ENCODE data around the gene KCNH3.

KCNH3 gene

GRCh38 chr12:49538510-49539403 is at the start of gene KCNH3:
TSS of gene KCNH3 (plus strand) at chr12:49539030. CDS start at chr12:49539417, 387 bp downstream.
- Histone ChIP-seq H3K36me3 (ENCODE audit: control insufficient read depth, insufficient read depth, low read length) (no peaks in the 10 kb centered on the region), H3K9ac (no peak within 1 kb of the TSS), H3K79me2 (no peaks in the 10 kb centered on the region), H3K4me3 (ENCODE audit: low read depth, low read length) (peak within 1 kb of the TSS; percentile 53), H3K4me1 (peaks cover 3% of the 10 kb centered on the region), H3K27me3 (ENCODE audit: control insufficient read depth, insufficient read depth, low read length) (no peaks in the 10 kb centered on the region), H2AFZ (peak within 1 kb of the TSS; percentile 88), H3K9me3 (ENCODE audit: control insufficient read depth, low read length) (no peaks in the 10 kb centered on the region), H3K27ac (no peak within 1 kb of the TSS), H3K4me2 (ENCODE audit: low read length) (peak within 1 kb of the TSS; percentile 74)
- TF ChIP-seq CTCF (IDR thresholded peaks at IDR 0.05), result no peak

GRCh38 chr12:49489154-49489553 is 49.7 kb upstream of the KCNH3 start:
- H3K4me1 ChIP-seq, result no peaks in the 10 kb centered on the region
- no peaks in the 10 kb centered on the region for H3K27me3 ChIP-seq (ENCODE audit: control insufficient read depth, insufficient read depth, low read length)
- no peak overlapping the region for H3K9ac ChIP-seq
- no peak overlapping the region for H3K4me3 ChIP-seq (ENCODE audit: low read depth, low read length)
- no peak overlapping the region for H3K4me2 ChIP-seq (ENCODE audit: low read length)
- TF ChIP-seq CTCF (IDR thresholded peaks at IDR 0.05), result no peak
- H3K79me2 ChIP-seq, result no peaks in the 10 kb centered on the region
- H2AFZ ChIP-seq, result no peak overlapping the region
- H3K27ac ChIP-seq, result no peak overlapping the region
- no peaks in the 10 kb centered on the region for H3K9me3 ChIP-seq (ENCODE audit: control insufficient read depth, low read length)
- no peaks in the 10 kb centered on the region for H3K36me3 ChIP-seq (ENCODE audit: control insufficient read depth, insufficient read depth, low read length)

- Histone ChIP-seq H3K9me3 (ENCODE audit: control insufficient read depth, low read length) (no peaks in the 10 kb centered on the region), H3K4me2 (ENCODE audit: low read length) (no peak overlapping the region), H3K4me1 (no peaks in the 10 kb centered on the region), H3K27me3 (ENCODE audit: control insufficient read depth, insufficient read depth, low read length) (no peaks in the 10 kb centered on the region), H2AFZ (no peak overlapping the region), H3K9ac (no peak overlapping the region), H3K27ac (no peak overlapping the region), H3K4me3 (ENCODE audit: low read depth, low read length) (no peak overlapping the region), H3K36me3 (ENCODE audit: control insufficient read depth, insufficient read depth, low read length) (no peaks in the 10 kb centered on the region), H3K79me2 (no peaks in the 10 kb centered on the region)
- TF ChIP-seq CTCF (IDR thresholded peaks at IDR 0.05), result no peak
Measured at GRCh38 chr12:49489720-49490119, 49.1 kb upstream of the KCNH3 start.

- Histone ChIP-seq H3K79me2 (no peaks in the 10 kb centered on the region), H2AFZ (no peak overlapping the region), H3K9me3 (ENCODE audit: control insufficient read depth, low read length) (no peaks in the 10 kb centered on the region), H3K27ac (no peak overlapping the region), H3K4me1 (no peaks in the 10 kb centered on the region), H3K4me2 (ENCODE audit: low read length) (no peak overlapping the region), H3K4me3 (ENCODE audit: low read depth, low read length) (no peak overlapping the region), H3K36me3 (ENCODE audit: control insufficient read depth, insufficient read depth, low read length) (no peaks in the 10 kb centered on the region), H3K9ac (no peak overlapping the region), H3K27me3 (ENCODE audit: control insufficient read depth, insufficient read depth, low read length) (no peaks in the 10 kb centered on the region)
- TF ChIP-seq CTCF (IDR thresholded peaks at IDR 0.05), result no peak
Measured at GRCh38 chr12:49491823-49492222, 47.0 kb upstream of the KCNH3 start.

- TF ChIP-seq CTCF (IDR thresholded peaks at IDR 0.05), result no peak
- H2AFZ ChIP-seq, result no peak overlapping the region
- no peaks in the 10 kb centered on the region for H3K27me3 ChIP-seq (ENCODE audit: control insufficient read depth, insufficient read depth, low read length)
- no peaks in the 10 kb centered on the region for H3K9me3 ChIP-seq (ENCODE audit: control insufficient read depth, low read length)
- no peak overlapping the region for H3K4me3 ChIP-seq (ENCODE audit: low read depth, low read length)
- H3K4me2 ChIP-seq (ENCODE audit: low read length), result no peak overlapping the region
- no peak overlapping the region for H3K27ac ChIP-seq
- no peak overlapping the region for H3K9ac ChIP-seq
- no peaks in the 10 kb centered on the region for H3K4me1 ChIP-seq
- no peaks in the 10 kb centered on the region for H3K36me3 ChIP-seq (ENCODE audit: control insufficient read depth, insufficient read depth, low read length)
- H3K79me2 ChIP-seq, result no peaks in the 10 kb centered on the region
Measured at GRCh38 chr12:49493900-49494299, 44.9 kb upstream of the KCNH3 start.

Data from parathyroid adenoma (tissue), 2 donors.